ENCODE measurements around the gene MTARC2.

The MTARC2 gene

DNA sequence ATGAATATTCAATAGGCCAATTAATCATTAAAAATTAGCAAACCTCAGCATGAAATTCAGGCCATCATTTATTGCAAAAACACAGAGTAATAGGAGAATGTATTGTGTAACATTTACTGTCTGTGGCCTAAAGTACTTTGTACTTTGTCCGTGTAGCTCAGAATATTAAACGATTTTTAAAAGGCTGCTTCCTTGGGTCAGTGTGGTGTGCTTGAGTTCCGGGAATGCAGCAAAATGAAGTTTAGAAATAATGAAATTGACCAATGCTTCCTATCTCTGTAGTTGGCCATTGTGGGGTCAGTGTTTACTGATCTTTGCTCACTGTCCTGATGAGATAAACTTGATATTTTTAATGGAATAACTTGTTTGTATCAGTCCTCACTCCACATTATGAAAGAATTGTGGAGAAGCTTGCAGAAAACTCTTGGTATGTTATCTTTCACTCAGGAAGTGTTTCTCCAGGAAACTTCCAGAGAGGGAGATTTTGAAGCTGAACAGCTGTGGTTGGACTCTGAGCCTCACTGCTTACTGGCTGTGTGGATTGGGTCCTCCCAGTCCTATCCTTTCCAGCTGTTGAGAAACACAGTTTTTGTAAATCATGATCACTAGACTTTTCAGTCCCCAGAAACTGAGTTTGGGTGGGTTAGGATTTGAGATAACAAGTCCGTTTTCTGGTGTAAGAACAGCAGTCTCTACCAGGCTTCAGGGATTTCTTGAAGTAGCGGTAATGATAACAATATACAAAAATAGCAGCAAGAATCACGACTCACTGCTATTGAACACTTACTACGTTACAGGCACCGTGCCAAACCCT, 19.4 kb downstream of the MTARC2 start:
- in situ Hi-C loops (cut with MboI; ENCODE audit: low sequenced_read_pairs), result no loop called here

DNA sequence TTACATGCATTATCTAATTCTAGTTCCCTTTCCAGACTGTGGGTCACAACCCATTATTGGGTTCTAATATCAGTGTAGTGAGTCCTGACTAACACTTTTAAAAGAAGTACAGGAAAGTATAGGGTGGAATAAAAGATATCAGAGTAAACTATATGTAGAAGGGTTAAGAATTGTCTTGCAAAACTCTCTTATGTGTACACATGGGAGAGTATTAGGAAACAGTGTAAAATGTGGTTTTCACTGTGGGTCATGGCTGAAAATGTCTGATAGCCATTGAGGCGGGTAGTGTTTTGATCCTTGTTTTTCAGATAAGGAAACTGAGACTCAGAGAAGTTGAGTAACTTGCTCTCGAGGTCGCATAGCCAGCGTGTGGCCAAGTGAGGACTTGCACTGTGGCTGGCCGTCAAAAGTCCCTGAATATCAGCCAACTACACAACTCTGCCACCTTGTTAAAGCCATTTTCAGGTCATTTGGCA, 20.0 kb downstream of the MTARC2 start:
- in situ Hi-C loops (cut with MboI; ENCODE audit: low sequenced_read_pairs), result no loop called here

DNA sequence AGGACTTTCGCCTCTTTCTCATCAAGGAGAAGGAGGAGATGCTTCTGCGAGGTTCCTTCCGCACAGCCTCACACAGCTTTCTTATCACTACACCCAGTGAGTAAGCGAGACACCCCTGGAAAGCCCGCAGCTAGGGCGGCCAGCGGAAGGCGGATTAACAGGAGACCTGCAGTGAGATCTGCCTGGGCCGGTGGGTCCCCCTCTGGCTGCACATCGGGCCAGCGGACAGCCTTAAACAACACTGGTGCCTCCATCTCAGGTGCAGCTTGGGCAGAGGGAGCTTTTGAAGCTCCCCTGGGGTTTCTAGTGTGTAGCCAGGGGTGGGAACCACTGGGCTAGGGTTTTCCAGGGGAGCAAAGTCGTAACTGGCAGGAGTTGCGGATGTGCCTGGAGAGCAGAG, 21.1 kb downstream of the MTARC2 start:
- in situ Hi-C loops (cut with MboI; ENCODE audit: low sequenced_read_pairs), result no loop called here

DNA sequence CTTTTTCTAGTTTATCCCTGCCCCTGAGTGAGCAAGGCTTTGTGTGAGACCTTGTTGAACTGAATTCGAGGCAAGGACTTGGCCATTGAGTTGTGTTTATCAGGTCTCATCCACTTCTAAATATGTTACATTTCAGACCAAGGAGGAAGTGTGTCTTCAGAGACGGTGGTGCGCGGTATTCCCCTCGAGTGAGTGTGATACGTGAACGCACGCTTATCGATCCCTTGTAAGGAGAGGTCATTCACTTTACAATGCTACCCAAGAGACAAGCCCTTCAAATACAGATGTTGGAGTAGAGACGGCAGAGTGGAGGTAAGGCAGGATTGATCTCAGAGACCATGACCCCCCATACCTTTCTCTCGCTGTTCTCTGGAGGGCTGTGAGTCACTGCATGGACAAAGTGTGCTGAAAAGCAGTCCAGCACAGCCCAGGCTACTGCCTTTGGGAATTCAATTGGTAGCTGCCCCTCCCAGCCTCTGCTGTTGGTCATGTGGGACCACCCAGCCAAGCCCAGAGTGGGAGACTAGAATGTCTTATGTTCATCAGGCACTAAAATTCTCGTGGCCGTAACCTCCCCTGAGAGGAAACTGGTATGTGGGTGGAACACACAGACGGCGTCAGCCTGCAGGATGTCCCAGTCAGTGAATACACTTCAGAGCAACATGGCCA, 22.3 kb downstream of the MTARC2 start:
- in situ Hi-C loops (cut with MboI; ENCODE audit: low sequenced_read_pairs), result no loop called here

DNA sequence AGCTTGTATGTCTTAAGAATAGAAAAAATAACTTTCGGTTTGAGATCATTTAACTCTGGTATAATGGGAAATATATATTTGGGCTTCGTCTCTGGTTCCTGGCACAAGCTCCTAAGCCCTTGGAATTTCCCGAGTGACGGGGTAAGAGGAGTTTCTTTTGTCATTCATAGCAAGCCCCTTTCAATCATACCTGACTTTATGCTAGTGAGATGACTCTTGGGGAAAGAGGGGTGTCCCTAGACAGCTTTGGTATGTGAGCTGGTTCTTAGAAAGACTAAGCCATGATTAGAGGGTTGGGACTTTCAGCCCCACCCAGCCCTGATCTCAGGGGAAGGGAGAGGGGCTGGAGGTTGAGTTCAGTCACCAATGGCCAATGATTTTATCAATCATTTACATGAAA, 24.7 kb downstream of the MTARC2 start:
- in situ Hi-C loops (cut with MboI; ENCODE audit: low sequenced_read_pairs), result no loop called here

DNA sequence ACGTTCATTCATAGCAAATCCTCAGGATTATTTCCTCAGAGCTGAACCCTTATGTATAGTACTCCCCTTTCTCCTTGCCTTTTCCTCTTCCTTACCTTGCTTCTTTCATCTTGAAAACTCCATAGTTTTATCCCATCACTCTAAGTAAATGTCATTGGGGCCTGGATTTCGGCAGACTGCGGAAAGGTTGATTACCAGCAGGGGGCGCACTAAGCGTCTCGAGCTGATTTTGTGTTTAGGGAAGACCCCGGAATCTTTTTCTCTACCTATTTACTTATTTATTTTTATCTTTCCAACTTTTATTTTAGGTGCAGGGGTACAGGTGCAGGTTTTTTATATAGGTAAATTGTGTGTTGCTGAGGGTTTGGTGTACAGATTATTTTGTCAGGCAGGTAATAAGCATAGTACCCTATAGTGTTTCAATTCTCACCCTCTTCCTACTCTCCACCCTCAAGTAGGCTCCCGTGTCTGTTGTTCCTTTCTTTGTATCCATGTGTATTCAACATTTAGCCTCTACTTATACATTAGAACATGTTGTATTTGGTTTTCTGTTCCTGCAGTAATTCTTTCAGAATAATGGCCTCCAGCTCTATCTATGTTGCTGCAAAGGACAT, 27.2 kb downstream of the MTARC2 start:
- in situ Hi-C loops (cut with MboI; ENCODE audit: low sequenced_read_pairs), result no loop called here

DNA sequence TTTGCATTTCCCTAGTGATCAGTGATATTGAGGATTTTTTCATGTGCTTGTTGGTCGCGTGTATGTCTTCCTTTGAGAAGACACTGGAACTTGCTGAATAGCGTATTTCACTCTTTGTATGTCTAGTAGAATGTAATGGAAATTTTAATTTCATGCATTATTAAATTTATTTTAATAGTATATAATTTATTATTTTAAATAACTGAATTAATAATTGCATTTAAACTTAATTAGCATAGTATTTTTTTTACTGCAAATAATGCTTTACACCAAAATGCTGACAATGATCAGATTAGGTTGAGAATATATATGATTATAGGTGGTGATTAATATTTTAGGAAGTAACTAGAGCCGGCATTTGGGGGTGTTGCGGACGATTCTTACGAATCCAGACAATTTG, 28.1 kb downstream of the MTARC2 start:
- in situ Hi-C loops (cut with MboI; ENCODE audit: low sequenced_read_pairs), result no loop called here

DNA sequence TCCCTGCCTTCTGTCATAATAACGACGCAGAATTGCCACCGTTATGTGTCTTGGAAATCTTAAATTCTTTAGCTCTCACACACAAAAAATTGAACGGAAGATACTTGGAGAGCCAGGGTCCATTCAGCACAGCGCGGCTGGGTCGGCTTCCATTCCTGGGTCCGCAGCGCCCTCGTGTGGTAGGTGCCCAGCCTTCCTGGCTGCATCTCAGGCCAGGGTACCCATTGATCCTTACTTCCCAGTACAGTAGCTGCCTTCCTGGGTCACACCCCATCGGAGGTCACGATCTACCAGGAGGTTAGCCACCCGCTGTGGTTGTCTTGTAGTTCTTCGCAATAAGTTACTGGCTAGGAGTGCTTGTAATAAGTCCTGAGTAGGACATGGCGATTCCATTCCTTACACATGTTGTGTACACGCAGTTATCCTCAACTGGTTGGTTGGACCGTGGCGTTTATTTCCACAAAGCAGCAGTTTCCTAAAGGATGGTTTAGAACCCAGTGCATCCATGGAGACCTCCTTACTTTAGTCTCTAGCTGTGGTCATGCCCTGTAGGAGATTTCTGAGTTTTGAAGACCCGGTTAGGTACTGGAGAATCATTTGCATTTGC, 28.7 kb downstream of the MTARC2 start:
- in situ Hi-C loops (cut with MboI; ENCODE audit: low sequenced_read_pairs), result no loop called here

DNA sequence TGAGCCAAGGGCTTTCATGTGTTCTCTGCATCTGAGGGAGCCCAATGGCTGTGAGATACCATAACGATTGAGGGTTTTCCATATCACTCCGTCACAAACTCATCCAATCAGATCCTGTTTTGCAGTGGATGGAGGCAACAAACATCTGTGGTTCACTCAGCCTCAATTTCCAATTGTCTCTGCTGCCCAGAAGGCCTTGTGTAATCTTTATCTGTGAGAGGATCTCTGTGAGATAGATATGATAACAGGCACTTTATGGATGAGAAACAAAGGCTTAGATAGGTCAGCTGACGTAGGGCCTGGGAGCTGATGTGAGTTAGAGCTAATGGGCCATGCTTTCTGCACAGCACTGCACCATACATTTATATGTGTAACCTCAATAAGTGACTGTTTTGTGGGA, 35.3 kb downstream of the MTARC2 start:
- in situ Hi-C loops (cut with MboI; ENCODE audit: low sequenced_read_pairs), result no loop called here

DNA sequence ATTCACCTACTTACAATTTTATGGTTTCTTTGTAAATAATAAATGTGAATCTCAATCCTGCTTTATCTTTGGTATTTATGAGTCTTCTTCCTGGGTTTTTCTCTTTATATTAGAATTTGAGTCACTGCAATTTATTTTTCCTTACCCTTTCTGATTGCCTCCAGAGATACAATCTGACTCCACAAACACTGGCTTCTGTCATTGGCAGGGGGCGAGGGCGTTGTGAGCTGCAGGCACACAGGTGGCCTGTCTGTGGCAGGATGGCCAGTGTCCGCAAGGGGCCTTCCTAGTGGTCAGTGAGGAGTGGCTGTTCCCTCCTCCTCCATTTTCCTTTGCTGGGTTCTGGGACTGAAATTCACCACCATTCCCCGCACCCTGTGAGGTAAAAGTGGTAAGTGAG, 36.6 kb downstream of the MTARC2 start:
- in situ Hi-C loops (cut with MboI; ENCODE audit: low sequenced_read_pairs), result no loop called here

DNA sequence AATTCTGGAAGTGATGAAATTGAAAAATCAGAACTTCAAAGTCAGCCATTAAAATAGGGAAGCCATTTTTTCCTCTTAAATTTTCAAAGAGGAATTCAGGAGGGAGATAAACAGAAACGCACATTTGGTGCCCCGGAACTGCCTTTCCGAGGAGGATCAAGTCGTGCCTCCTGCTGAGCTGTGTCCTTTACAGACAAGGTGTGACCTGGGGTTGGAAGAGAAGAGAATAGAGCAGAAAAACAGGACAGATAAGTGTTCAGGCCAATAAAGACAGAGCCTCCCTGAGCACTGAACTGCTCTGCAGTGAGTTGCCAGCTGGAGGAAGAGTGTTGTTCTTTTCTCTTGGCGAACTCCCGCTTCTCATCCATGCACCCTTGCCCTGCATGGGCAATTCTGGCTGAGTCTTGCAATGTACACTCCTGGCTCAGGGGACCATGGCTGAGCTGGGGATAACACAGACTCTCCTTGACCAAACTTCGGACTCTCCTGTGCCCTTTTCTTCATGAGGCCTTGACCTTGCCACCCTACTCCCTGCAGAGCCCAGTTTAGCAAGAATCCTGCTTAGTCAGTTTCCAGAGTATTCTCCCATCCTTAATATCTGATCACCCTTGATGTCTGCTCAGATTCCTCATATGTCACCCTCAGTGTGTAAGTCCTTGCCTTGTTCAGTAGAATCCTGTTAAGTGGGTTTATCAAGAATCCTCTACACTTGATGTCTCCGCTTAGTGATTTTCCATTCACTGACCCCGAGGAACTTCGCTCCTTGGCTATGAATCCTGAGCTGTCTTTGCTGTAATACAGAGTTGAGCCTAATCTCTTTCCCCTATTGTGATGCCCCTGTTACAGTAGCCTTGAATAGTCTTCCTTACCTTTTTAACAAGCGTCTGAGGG, 37.3 kb downstream of the MTARC2 start:
- in situ Hi-C loops (cut with MboI; ENCODE audit: low sequenced_read_pairs), result no loop called here

DNA sequence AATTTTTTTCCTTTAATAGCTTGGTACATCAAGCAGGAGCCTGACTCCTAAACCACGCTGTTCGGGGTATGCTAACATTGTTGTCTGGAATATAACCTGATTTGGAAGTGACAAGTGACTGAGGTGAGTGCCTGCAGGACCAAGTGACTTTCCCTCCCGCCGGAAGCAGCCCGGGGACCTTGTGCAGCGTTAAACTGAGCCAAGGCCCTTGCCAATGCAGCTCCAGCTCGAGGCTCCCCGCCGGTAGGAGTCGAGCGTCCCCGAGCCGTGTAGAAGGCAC, 37.9 kb downstream of the MTARC2 start:
- in situ Hi-C loops (cut with MboI; ENCODE audit: low sequenced_read_pairs), result no loop called here

DNA sequence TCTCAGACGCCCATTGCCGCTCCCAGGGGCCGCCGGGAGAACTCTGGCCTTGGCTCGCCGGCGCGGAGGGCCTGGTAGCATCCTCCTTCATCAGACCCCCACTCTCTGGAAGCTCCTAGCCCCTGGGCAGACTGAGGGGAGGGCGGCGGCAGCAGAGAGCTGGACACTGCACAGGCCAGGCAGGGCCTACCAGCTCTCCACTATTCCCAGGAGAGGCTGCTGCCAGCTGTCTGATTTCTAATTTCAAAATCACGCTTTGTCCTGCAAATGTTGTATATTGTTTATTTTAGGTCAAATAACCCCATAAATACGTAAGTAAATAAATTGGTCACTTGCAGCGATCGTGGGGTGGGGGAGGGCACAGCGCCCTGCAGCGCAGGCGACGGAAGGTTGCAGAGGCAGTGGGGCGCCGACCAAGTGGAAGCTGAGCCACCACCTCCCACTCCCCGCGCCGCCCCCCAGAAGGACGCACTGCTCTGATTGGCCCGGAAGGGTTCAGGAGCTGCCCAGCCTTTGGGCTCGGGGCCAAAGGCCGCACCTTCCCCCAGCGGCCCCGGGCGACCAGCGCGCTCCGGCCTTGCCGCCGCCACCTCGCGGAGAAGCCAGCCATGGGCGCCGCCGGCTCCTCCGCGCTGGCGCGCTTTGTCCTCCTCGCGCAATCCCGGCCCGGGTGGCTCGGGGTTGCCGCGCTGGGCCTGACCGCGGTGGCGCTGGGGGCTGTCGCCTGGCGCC, 38.4 kb downstream of the MTARC2 start, which contains the start of gene MTARC1:
Gene MTARC1 (plus strand): TSS at position 577 of the 732 bp plus-strand sequence. CDS start 32 bp downstream, at position 609.
- in situ Hi-C loops (cut with MboI; ENCODE audit: low sequenced_read_pairs), result no loop called here

DNA sequence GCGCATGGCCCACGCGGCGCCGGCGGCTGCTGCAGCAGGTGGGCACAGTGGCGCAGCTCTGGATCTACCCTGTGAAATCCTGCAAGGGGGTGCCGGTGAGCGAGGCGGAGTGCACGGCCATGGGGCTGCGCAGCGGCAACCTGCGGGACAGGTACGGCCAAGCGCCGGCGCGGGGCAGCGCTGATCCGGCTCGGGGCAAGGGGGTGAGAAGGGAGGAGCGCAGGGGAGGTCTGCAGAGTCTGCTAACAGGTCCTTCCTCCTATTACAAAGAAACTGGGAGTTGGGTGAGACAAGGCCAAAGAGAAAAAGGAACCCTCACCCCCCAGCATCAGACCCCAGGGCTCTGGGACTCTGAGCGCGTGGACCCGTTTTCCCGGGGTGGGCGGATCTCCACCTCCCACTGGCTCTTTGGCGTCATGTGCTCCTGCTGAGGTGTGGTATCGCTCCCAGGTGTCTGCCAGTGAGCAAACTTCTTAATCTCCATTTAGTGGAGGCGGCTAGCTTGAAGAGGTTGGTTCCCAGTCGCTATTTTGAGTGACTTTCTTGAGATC, 39.0 kb downstream of the MTARC2 start:
- in situ Hi-C loops (cut with MboI; ENCODE audit: low sequenced_read_pairs), result no loop called here

DNA sequence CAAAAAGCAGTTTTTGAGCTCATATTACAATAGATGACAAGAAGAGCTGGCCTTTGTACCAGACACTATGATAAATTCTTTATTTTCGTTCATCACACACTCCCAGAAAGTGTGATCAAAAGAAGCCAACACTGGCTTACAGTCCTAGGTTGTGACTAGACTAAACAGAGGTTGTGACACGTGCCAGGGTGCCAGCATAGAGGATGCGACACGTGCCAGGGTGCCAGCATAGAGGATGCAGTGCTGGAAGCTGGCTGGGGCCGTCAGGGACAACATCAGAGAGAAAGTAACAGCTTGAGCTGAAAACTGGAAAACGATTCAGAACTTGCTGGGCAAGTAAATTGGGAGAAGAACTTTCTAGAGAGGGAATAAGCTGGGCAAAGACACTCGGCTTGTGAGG, 40.8 kb downstream of the MTARC2 start:
- in situ Hi-C loops (cut with MboI; ENCODE audit: low sequenced_read_pairs), result no loop called here

DNA sequence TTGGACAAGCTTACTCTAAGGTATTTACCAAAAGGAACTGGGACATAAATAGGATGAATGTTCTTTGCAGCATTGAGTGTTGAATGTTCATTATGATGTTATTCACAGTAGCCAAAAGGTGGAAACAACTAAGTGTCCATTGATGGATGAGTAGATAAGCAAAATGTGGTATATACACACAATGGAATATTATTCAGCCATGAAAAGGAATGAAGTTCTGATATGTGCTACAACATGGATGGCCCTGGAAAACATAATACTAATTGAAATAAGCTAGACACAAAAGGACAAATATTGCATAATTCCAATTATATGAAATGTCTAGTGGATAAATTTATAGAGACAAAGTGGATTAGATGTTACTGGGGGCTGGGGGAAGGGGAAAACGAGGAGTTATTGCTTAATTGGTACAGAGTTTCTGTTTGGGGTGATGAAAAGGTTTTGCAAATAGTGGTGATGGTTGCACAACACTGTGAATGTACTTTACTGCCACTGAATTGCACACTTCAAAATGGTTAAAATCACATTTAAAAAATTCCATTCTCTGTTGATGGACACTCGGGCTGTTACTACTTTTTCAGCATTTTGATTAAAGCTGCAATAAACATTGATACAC, 41.5 kb downstream of the MTARC2 start:
- in situ Hi-C loops (cut with MboI; ENCODE audit: low sequenced_read_pairs), result no loop called here

DNA sequence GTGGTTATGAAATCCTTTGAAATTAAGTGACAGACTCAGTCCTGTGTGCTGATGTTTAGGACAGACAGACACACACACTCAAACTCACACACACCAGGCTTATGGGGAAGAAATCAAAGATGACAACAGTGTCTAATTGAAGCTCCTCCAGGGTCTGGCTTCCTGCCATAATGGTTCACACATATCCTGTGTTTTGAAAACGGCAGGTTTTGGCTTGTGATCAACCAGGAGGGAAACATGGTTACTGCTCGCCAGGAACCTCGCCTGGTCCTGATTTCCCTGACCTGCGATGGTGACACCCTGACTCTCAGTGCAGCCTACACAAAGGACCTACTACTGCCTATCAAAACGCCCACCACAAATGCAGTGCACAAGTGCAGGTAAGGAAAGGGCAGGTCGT, 43.2 kb downstream of the MTARC2 start:
- in situ Hi-C loops (cut with MboI; ENCODE audit: low sequenced_read_pairs), result no loop called here

DNA sequence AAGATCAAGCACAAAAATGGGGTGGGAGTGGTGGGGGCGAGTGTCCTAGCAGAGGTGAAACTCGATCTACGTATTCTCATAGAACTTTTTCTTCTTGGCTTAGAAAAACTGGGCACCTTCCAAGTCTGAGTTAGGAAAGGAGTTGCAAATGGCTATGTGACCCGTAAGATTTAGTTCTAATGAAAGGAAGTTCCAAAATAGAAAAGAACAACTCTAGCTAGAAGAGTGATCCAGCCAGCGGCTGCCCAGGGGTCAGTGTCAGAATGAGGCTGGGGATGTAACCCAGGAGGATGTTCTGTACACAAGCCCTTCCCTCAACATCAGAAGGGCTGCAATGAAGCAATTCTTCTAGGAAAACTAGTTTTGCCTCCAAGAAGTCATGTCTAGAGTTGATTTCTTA, 43.8 kb downstream of the MTARC2 start:
- in situ Hi-C loops (cut with MboI; ENCODE audit: low sequenced_read_pairs), result no loop called here

DNA sequence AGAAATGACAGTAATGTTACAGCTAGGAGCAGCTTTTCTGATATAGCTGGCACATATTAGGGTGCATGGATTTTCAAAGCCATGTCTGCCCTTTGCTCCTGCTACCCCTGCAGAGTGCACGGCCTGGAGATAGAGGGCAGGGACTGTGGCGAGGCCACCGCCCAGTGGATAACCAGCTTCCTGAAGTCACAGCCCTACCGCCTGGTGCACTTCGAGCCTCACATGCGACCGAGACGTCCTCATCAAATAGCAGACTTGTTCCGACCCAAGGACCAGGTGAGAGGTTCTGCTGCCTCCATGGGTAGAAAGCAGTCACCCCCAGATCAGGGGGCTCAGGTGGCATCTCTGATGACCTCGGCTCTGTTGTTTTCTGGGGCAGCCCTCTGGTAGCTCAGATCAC, 48.4 kb downstream of the MTARC2 start:
- in situ Hi-C loops (cut with MboI; ENCODE audit: low sequenced_read_pairs), result no loop called here
